RWPE1 (cell line): ENCODE data around the gene NANOS3.
A peak's percentile ranks its signal among the peaks of the same experiment; 100 is the strongest.

ENCODE experiments used
- CTCF ChIA-PET: fragments of 350-600 bp; sonication (Branson Sonifier 250); formaldehyde crosslinking; extraction: SDS; loops from one replicate; lab custom pipeline; 2021; lab: Yijun Ruan, JAX
- POLR2A ChIA-PET: fragments of 400-600 bp; formaldehyde crosslinking; extraction: SDS; loops from one replicate; lab custom pipeline; 2020; ENCODE audit warnings: antibody characterized with exemption; ENCODE audit not compliant: low non-redundant PET; lab: Yijun Ruan, JAX
- DNase-seq: peaks from one replicate; pipeline ENCODE4 v3.0.0; 2012; ENCODE audit warnings: low spot score
- H3K27ac ChIP-seq: fragments of 450-650 bp; 2 replicates; pipeline ENCODE4 v1.5.1; 2017
- CTCF ChIP-seq: fragments of 450-650 bp; conservative IDR thresholded peaks from 2 replicates; pipeline ENCODE4 v1.5.1; 2017; ENCODE audit warnings: low read depth, mild to moderate bottlenecking

Gene NANOS3

GRCh38 chr19:13833330-13834243, 43.3 kb upstream of the NANOS3 start:
- peak; percentile 98 for DNase-seq

DNA sequence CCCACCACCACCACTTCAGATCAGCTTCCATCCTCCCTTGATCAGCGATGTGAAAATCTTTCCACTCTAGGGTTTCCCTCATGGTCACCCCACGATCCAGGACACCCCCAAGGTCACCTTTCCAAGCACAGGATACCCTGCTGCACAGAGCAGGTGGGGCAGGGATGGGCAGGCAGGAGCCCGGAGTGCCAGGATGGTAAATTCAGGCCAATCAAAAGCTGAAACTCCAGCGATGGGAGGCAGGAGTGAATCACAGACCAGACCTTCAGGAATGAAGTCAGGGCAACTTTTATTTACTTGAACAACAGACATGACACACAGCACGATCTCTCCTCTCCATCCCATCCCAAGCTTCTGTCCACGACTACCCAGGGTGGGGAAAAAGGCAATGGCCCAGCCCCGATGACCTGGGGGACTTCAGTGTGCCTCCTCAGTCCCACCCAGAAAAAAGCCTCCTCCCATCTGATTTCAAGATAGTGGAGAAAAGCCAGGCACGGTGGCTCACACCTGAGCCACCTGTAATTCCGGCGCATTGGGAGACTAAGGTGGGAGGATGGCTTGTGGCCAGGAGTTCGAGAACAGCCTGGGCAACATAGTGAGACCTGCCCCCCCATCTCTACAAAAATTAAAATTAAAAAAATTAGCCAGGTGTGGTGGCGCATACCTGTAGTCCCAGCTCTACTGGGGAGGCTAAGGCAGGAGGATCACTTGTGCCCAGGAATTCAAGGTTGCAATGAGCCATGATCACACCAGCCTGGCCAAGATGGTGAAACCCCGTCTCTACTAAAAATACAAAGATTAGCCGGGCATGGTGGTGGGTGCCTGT, 42.5 kb upstream of the NANOS3 start:
- peak; percentile 73 for DNase-seq
- H3K27ac ChIP-seq = peak overlapping the region; percentile 100
- TF ChIP-seq CTCF = no peak
- ChIA-PET POLR2A (interaction anchor here (0.9 to 1.4 kb wide), 5 partner anchors 24 to 70 kb away, joined by 4 to 6 read pairs (median 4); partner anchors contain the start of gene MRI1), CTCF (interaction anchor here (0.6 to 1.0 kb wide), 7 partner anchors 24 to 238 kb away, joined by 3 to 5 read pairs (median 4); partner anchors contain the start of gene MISP3)

More at GRCh38 chr19:13833330-13834243, 43.3 kb upstream of the NANOS3 start:
- peak; percentile 80 for TF ChIP-seq CTCF
- ChIA-PET POLR2A (interaction anchor here (0.9 to 1.0 kb wide), 4 partner anchors 25 to 69 kb away, joined by 4 to 6 read pairs (median 4); partner anchors contain the start of gene MRI1), CTCF (interaction anchor here (0.7 to 1.0 kb wide), 5 partner anchors 25 to 138 kb away, joined by 3 to 4 read pairs (median 3); no protein-coding TSS in a partner anchor)
- peak overlapping the region; percentile 100 for H3K27ac ChIP-seq

GRCh38 chr19:13835791-13836723, 40.9 kb upstream of the NANOS3 start:
- H3K27ac ChIP-seq = peak overlapping the region; percentile 100
- TF ChIP-seq CTCF = no peak
- ChIA-PET POLR2A (interaction anchor here (0.8 to 1.4 kb wide), 5 partner anchors 16 to 42 kb away, joined by 3 to 11 read pairs (median 4); no protein-coding TSS in a partner anchor), CTCF (interaction anchor here (0.5 to 1.6 kb wide), 4 partner anchors 11 to 76 kb away, joined by 3 to 6 read pairs (median 4); no protein-coding TSS in a partner anchor)
- no peak for DNase-seq

DNA sequence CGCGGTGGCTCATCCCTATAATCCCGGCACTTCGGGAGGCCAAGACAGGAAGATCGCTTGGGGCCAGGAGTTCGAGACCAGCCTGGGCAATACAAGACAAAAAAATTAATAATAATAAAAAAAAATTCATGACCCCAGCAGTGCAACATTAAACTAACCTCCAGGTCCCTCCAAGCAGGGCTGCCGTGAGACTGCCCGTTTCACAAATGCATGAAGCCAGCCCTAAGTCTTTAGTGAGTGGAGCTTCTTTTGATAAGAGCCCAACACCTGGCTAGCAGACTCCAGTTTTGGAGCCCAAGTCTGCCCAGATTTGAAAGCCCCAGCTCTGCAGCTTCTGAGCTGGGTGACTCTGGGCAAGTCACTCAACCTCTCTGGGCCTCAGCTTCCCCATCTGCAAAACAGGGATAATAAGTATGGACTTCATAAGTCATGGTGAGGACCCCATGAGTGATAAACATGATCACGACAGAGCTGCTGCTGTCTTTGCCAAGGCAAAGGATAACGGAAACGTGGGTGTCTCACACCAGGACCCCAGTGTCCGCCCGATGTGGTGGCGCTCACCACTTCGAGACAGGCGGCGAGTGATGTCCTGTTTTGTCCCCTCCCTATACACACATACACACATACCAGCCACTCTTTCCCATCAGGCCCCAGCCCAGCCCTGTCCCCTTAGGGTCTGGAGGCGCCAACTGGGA, 38.4 kb upstream of the NANOS3 start:
- H3K27ac ChIP-seq = peak overlapping the region; percentile 100
- no peak for TF ChIP-seq CTCF
- CTCF ChIA-PET = no interaction called here
- POLR2A ChIA-PET = interaction anchor here (0.9 kb wide), 1 partner anchor 24 kb away, joined by 3 read pairs; no protein-coding TSS in a partner anchor
- no peak for DNase-seq
